ENCODE results near the gene DIS3L2.

Gene DIS3L2

DNA sequence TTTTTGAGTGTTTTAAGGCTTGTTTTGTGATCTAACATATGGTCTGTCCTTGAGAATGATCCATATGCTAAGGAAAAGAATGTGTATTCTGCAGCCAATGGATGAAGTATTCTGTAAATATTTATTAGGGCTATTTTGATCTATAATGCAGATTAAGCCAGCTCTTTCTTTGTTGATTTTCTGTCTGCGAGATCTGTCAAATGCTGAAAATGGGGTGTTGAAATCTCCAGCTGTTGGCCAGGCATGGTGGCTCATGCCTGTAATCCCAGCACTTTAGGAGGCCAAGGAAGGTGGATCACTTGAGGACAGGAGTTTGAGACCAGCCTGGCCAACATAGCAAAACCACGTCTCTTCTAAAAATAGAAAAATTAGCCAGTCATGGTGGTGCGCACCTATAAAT lies 132.7 kb downstream of the DIS3L2 start:
- DNase-seq (ENCODE audit: low read depth) = no peak
- TF ChIP-seq, protein P1, sequence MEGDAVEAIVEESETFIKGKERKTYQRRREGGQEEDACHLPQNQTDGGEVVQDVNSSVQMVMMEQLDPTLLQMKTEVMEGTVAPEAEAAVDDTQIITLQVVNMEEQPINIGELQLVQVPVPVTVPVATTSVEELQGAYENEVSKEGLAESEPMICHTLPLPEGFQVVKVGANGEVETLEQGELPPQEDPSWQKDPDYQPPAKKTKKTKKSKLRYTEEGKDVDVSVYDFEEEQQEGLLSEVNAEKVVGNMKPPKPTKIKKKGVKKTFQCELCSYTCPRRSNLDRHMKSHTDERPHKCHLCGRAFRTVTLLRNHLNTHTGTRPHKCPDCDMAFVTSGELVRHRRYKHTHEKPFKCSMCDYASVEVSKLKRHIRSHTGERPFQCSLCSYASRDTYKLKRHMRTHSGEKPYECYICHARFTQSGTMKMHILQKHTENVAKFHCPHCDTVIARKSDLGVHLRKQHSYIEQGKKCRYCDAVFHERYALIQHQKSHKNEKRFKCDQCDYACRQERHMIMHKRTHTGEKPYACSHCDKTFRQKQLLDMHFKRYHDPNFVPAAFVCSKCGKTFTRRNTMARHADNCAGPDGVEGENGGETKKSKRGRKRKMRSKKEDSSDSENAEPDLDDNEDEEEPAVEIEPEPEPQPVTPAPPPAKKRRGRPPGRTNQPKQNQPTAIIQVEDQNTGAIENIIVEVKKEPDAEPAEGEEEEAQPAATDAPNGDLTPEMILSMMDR (IDR thresholded peaks at IDR 0.05; ENCODE audit: low read length, missing control alignments) = no peak

DNA sequence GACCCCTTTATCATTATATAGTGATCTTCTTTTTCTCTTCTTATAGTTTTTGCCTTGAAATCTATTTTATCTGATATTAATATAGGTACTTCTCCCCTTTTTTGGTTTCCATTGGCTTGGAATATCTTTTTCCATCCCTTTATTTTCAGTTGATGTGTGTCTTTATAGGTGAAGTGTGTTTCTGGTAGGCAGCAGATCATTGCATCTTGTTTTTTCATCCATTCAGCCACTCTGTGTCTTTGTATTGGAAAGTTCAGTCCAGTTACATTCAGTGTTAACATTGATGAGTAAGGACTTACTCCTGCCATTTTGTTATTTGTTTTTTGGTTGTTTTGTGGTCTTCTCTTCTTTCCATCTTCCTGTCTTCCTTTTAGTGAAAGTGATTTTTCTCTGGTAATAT lies 133.4 kb downstream of the DIS3L2 start:
- no peak for DNase-seq (ENCODE audit: low read depth)
- no peak overlapping the region for H3K4me3 ChIP-seq (replicated peaks; ENCODE audit: low read depth, low read length)
- TF ChIP-seq, protein P1 (IDR thresholded peaks at IDR 0.05; ENCODE audit: low read length, missing control alignments) = no peak

More for the DNA sequence above, 132.7 kb downstream of the DIS3L2 start:
- H3K4me3 ChIP-seq (replicated peaks; ENCODE audit: low read depth, low read length) = no peak overlapping the region

DNA sequence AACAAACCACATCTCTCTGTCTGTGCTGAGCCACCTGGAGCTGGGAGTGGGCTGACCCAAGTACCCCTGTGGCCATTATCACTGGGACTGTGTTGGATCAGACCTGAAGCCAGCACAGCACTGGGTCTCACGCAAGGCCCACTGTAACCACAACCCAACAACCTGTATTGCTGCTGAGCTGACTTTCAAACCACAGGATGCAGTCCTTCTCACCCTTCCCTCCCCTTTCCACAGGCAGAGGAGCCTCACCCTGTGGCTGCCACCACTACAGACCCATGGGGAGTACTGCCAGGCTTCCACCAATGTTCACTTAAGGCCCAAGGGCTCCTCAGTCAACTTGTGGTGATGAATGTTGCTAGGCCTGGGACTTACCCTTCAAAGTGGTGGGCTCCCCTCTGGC lies 135.7 kb downstream of the DIS3L2 start:
- TF ChIP-seq, protein P1 (IDR thresholded peaks at IDR 0.05; ENCODE audit: low read length, missing control alignments) = no peak
- DNase-seq (ENCODE audit: low read depth) = no peak

DNA sequence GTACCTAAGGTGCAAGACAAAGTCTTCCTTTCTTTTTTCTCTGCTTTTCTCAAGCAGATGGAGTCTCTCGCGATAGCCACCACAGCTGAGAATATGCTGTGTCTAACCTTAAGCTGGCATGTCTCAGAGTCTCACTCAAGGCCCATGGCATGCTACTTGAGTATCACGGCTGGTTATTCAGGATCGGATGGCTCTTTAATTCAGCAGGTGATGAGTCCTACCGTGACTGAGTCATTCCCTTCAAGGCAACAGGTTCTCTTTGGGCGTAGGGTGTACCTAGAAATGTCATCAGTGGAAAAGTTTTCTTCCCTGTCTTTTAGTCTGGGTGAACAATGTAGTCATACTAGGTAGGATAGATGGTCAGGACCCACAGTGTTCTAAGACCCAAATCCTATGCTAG lies 136.2 kb downstream of the DIS3L2 start:
- no peak for DNase-seq (ENCODE audit: low read depth)
- no peak overlapping the region for H3K4me3 ChIP-seq (replicated peaks; ENCODE audit: low read depth, low read length)
- TF ChIP-seq, protein P1 (IDR thresholded peaks at IDR 0.05; ENCODE audit: low read length, missing control alignments) = no peak

More for the DNA sequence above, 135.7 kb downstream of the DIS3L2 start:
- no peak overlapping the region for H3K4me3 ChIP-seq (replicated peaks; ENCODE audit: low read depth, low read length)

DNA sequence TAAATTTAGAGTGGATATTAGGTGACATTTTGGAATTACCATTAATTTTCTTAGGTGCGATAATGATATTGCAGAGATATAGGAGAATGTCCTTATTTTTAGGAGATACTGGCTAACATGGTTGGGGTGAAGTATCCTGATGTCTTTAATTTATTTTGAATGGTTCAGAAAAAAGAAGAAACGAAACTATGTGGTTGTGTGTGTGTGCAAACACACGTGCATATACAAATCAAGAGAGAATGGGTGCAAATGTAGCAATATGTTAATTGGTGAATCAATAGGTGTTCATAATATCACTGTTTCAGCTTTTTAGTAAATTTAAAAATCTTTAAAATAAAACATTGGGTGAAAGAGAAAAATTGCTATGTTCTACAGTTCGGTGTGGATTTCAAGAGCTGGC lies 140.9 kb downstream of the DIS3L2 start:
- no peak for DNase-seq (ENCODE audit: low read depth)
- H3K4me3 ChIP-seq (replicated peaks; ENCODE audit: low read depth, low read length) = no peak overlapping the region
- TF ChIP-seq, protein P1 (IDR thresholded peaks at IDR 0.05; ENCODE audit: low read length, missing control alignments) = no peak

DNA sequence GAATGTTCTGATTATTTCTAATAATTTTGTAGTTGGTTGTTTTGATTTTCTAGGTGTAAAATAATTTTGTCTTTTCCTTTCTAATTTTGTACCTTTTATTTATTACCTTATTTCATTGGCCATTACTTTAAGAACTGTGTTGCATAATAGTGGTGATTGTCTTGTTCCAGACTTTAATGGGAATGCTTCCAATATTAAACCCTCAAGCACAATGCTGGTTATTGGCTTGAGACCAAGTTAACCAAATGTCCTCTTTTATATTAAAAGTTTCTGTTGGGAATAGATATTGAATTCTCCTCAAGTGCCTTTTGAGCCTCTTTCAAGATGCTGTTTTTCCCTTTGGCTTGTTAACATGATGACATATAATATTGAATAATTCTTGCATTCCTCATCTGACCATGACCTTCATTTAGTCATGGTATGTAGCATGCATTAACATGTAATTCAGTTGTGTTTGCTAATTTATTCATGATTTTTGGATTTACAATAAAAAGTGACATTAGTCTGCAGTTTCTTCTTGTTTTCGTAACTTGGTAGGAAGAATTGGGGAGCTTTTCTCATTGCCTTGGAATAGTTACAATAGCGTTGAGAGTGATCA lies 141.7 kb downstream of the DIS3L2 start:
- TF ChIP-seq, protein P1 (IDR thresholded peaks at IDR 0.05; ENCODE audit: low read length, missing control alignments) = no peak

DNA sequence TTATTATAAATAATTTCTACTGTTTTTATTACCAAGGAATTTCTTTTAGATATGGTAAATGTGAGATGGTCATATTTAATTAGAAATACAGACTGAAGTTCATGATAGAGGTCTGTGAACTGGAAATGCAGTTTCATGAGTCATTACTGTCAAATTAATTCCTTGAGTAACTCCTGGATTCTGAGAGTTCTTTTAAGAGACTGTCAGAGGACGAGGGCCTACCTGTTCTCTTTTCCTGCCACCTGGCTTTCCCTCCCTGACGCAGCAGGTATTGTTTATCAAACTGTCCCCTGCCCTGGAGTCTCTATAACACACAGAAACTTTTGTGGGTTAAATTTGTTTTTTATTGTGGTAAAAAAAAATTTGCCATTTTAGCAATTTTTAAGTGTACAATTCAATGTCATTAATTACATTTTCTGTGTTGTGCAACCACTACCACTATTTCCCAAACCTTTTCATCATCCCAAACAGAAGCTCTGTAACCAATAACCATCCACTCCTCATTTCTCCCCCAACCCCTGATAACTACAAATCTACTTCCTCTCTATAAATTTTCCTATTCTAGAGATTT lies 142.6 kb downstream of the DIS3L2 start:
- H3K4me3 ChIP-seq (replicated peaks; ENCODE audit: low read depth, low read length) = no peak overlapping the region
- DNase-seq (ENCODE audit: low read depth) = no peak
- TF ChIP-seq, protein P1 (IDR thresholded peaks at IDR 0.05; ENCODE audit: low read length, missing control alignments) = no peak

More for the DNA sequence above, 141.7 kb downstream of the DIS3L2 start:
- DNase-seq (ENCODE audit: low read depth) = peak; percentile 82
- H3K4me3 ChIP-seq (replicated peaks; ENCODE audit: low read depth, low read length) = no peak overlapping the region
